Suprapubic skin (tissue), 4 donors: Measurements from ENCODE around the gene TRIO. TPM values are rescaled to one million over a fixed set of nuclear protein-coding genes. Genes with fewer than 3 reads are reported as not detected.
A peak's percentile ranks its signal among the peaks of the same experiment; 100 is the strongest.

Experiments
- DNase-seq, 2 donors: peaks; one replicate each; pipeline ENCODE4 v3.0.0-alpha.2; 2019; ENCODE audit warnings: low spot score in 2 of 2
- H3K27ac ChIP-seq: fragments of 200-600 bp; sonication (generic); one replicate; pipeline ENCODE4 v1.5.1; 2019
- H3K27me3 ChIP-seq: fragments of 200-600 bp; sonication (generic); one replicate; pipeline ENCODE4 v1.5.1; 2019
- H3K36me3 ChIP-seq: fragments of 200-600 bp; sonication (generic); one replicate; pipeline ENCODE4 v1.5.1; 2019
- H3K4me1 ChIP-seq: fragments of 200-600 bp; sonication (generic); one replicate; pipeline ENCODE4 v1.5.1; 2019
- H3K4me3 ChIP-seq: fragments of 200-600 bp; sonication (generic); one replicate; pipeline ENCODE4 v1.5.1; 2019; ENCODE audit warnings: mild to moderate bottlenecking
- H3K9me3 ChIP-seq: fragments of 200-600 bp; sonication (generic); one replicate; pipeline ENCODE4 v1.5.1; 2019
- EP300 ChIP-seq: sonication (generic); formaldehyde crosslinking; IDR thresholded peaks from one replicate; pipeline ENCODE4 v1.6.1; 2017; ENCODE audit warnings: antibody characterized with exemption
- POLR2A ChIP-seq, 2 donors: fragments of 450-650 bp; IDR thresholded peaks; one replicate each; pipeline ENCODE4 v1.6.1; 2017; ENCODE audit warnings: antibody characterized with exemption in 2 of 2, mild to moderate bottlenecking in 2 of 2, moderate library complexity in 2 of 2
- POLR2AphosphoS5 ChIP-seq, 3 donors: sonication (generic); formaldehyde crosslinking; IDR thresholded peaks; one replicate each; pipeline ENCODE4 v1.6.1; 2017; ENCODE audit warnings: antibody characterized with exemption in 3 of 3
- WGBS: methylation state at CpG from one replicate; pipeline ENCODE4 v1.1.5; 2018; 5-methylcytosine and 5-hydroxymethylcytosine counted together
- total RNA-seq, 4 donors: library from RNA; depleted of rRNA; stranded (reverse); fragments of >200 nt; gene quantifications; one replicate each; pipeline ENCODE4 v1.1.0, GENCODE V29; 2016
- TF ChIP-seq, protein P1 (sequence below), 2 donors: fragments of 200-600 bp in 1 of 2; fragments of 450-650 bp in 1 of 2; sonication (generic) in 1 of 2; IDR thresholded peaks; one replicate each; pipeline ENCODE4 v1.5.1; 2016 to 2019; ENCODE audit warnings: antibody characterized with exemption in 2 of 2, mild to moderate bottlenecking in 1 of 2, moderate library complexity in 1 of 2

TRIO gene
- total RNA-seq, 4 donors from 2014 or later = 62.7 to 159 (median 70.4) TPM

- no peaks in the 10 kb centered on the region for H3K4me1 ChIP-seq
- H3K36me3 ChIP-seq = peaks cover 12% of the 10 kb centered on the region
- 68% methylated on average over 7 of the region's 7 CpGs for WGBS
- H3K4me3 ChIP-seq = no peak overlapping the region
- no peak overlapping the region for H3K27ac ChIP-seq
- no peak for DNase-seq
- no peaks in the 10 kb centered on the region for H3K9me3 ChIP-seq
- TF ChIP-seq, protein P1, sequence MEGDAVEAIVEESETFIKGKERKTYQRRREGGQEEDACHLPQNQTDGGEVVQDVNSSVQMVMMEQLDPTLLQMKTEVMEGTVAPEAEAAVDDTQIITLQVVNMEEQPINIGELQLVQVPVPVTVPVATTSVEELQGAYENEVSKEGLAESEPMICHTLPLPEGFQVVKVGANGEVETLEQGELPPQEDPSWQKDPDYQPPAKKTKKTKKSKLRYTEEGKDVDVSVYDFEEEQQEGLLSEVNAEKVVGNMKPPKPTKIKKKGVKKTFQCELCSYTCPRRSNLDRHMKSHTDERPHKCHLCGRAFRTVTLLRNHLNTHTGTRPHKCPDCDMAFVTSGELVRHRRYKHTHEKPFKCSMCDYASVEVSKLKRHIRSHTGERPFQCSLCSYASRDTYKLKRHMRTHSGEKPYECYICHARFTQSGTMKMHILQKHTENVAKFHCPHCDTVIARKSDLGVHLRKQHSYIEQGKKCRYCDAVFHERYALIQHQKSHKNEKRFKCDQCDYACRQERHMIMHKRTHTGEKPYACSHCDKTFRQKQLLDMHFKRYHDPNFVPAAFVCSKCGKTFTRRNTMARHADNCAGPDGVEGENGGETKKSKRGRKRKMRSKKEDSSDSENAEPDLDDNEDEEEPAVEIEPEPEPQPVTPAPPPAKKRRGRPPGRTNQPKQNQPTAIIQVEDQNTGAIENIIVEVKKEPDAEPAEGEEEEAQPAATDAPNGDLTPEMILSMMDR (IDR thresholded peaks at IDR 0.05) = no peak
- no peak for TF ChIP-seq POLR2A (IDR thresholded peaks at IDR 0.05)
- TF ChIP-seq EP300 = no peak
- TF ChIP-seq POLR2AphosphoS5 (IDR thresholded peaks at IDR 0.05) = no peak
- H3K27me3 ChIP-seq = no peaks in the 10 kb centered on the region
These were observed 208.0 kb downstream of the TRIO start for GRCh38 chr5:14351086-14351661.

DNA sequence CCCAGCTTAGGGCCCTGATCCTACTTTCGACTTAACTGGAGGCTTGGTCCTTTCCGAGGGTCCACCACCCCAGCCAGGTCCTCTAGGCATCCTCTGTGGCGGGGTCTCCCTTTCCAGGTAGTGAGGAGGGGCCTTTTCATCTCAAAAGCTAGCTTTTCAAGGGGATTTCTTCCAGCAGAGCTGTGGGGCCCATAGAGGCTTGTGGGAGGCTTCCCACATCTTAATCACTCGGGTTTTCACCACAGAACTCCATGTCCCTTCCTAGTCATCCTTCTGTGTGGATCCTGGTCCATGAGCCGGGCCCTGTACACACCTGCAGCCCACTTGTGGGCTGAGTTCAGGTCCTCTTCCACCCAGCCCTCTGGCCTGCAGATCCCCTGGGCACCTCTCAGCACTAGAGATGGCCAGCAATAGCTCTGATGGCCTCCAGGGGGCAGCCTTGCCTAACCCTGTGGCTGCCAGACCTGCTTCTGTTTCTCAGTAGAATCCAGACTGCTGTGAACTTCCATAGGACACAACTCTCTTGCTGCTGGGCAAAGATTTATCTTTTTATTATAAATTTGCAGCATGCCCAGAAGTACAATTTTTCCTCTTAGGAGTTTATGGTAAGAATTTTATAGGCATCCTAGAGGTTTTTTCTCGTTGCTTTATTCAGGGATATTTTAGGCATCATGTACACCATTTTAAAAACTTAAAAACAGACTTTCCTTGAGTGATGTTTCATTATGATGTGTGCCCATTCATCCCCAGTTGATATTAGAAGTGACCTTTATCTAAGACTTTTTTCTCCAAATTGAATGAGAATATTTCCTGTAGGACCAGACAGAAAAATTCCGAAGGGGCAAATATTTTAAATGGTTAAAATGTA is 208.9 kb downstream of the TRIO start:
- Histone ChIP-seq H3K9me3 (no peaks in the 10 kb centered on the region), H3K36me3 (peaks cover 8% of the 10 kb centered on the region), H3K27ac (no peak overlapping the region), H3K27me3 (no peaks in the 10 kb centered on the region), H3K4me1 (peaks cover 1% of the 10 kb centered on the region), H3K4me3 (no peak overlapping the region)
- 82% methylated on average over 7 of the region's 7 CpGs for WGBS
- DNase-seq = no peak
- TF ChIP-seq POLR2AphosphoS5 (IDR thresholded peaks at IDR 0.05) = no peak
- TF ChIP-seq, protein P1 (IDR thresholded peaks at IDR 0.05) = peak; percentile 67 to 94

GRCh38 chr5:14353726-14354474 is 210.8 kb downstream of the TRIO start:
- Histone ChIP-seq H3K27me3 (no peaks in the 10 kb centered on the region), H3K4me3 (no peak overlapping the region), H3K4me1 (peaks cover 8% of the 10 kb centered on the region), H3K36me3 (peaks cover 21% of the 10 kb centered on the region), H3K27ac (no peak overlapping the region), H3K9me3 (no peaks in the 10 kb centered on the region)
- 91% methylated on average over 11 of the region's 11 CpGs for WGBS
- no peak for DNase-seq
- TF ChIP-seq POLR2A (IDR thresholded peaks at IDR 0.05) = no peak
- TF ChIP-seq POLR2AphosphoS5 (IDR thresholded peaks at IDR 0.05) = no peak
- TF ChIP-seq, protein P1 (IDR thresholded peaks at IDR 0.05) = no peak
- no peak for TF ChIP-seq EP300

- no peak for TF ChIP-seq POLR2AphosphoS5 (IDR thresholded peaks at IDR 0.05)
- TF ChIP-seq, protein P1 (IDR thresholded peaks at IDR 0.05) = no peak
- TF ChIP-seq EP300 = no peak
- no peak for TF ChIP-seq POLR2A (IDR thresholded peaks at IDR 0.05)
- no peak for DNase-seq
- 91% methylated on average over 4 of the region's 4 CpGs for WGBS
These were observed 212.2 kb downstream of the TRIO start for GRCh38 chr5:14355391-14355790.

GRCh38 chr5:14356305-14356704 is 213.2 kb downstream of the TRIO start:
- TF ChIP-seq EP300 (no peak), POLR2AphosphoS5 (IDR thresholded peaks at IDR 0.05) (no peak), POLR2A (IDR thresholded peaks at IDR 0.05) (no peak)
- TF ChIP-seq, protein P1 (IDR thresholded peaks at IDR 0.05) = no peak
- DNase-seq = no peak
- 86% methylated on average over 1 of the region's 1 CpG for WGBS

More at GRCh38 chr5:14355391-14355790, 212.2 kb downstream of the TRIO start:
- Histone ChIP-seq H3K27ac (no peak overlapping the region), H3K9me3 (no peaks in the 10 kb centered on the region), H3K4me3 (no peak overlapping the region), H3K36me3 (peaks cover 31% of the 10 kb centered on the region), H3K4me1 (peaks cover 8% of the 10 kb centered on the region), H3K27me3 (no peaks in the 10 kb centered on the region)

More at GRCh38 chr5:14356305-14356704, 213.2 kb downstream of the TRIO start:
- Histone ChIP-seq H3K9me3 (no peaks in the 10 kb centered on the region), H3K36me3 (peaks cover 35% of the 10 kb centered on the region), H3K4me1 (peaks cover 8% of the 10 kb centered on the region), H3K27ac (no peak overlapping the region), H3K27me3 (no peaks in the 10 kb centered on the region), H3K4me3 (no peak overlapping the region)
